SK-N-MC (cell line): ENCODE measurements around the gene CHN1.

Source experiments
- EZH2 ChIP-seq: fragments of 200-600 bp; sonication (generic); IDR thresholded peaks from one replicate; pipeline ENCODE4 v1.6.1; 2017; ENCODE audit warnings: antibody characterized with exemption
- POLR2AphosphoS5 ChIP-seq: IDR thresholded peaks from 2 replicates; pipeline ENCODE4 v1.6.1; 2012; ENCODE audit warnings: mild to moderate bottlenecking, low read depth, low read length, borderline replicate concordance

- TF ChIP-seq POLR2AphosphoS5 (no peak), EZH2 (no peak)
Measured at GRCh38 chr2:174787487-174788205, 217.5 kb downstream of the CHN1 start.
